ENCODE measurements around the gene TRIM33. TPM values are rescaled to one million over a fixed set of nuclear protein-coding genes. Genes with fewer than 3 reads are reported as not detected.

Gene TRIM33
- total and polyA plus RNA-seq, 2 of the 8 experiments (the other 6 are each of a cell fraction or from before 2014, with no cell fraction given) = 17.1 to 52.3 TPM

GRCh38 chr1:114472408-114472807 is 38.6 kb downstream of the TRIM33 start (continued):
- no peak for TF ChIP-seq TAF1 (IDR thresholded peaks at IDR 0.05; ENCODE audit: low read depth, low read length)
- TF ChIP-seq EGR1 (IDR thresholded peaks at IDR 0.05; ENCODE audit: borderline replicate concordance, low read depth, low read length) = no peak
